Mucosa of stomach (tissue), 1 donor: ENCODE data around the gene VTI1B.
A peak's percentile ranks its signal among the peaks of the same experiment; 100 is the strongest.
"Not testable (repeated sequence)": the region's sequence is repeated elsewhere in the genome, so short reads cannot be mapped to it uniquely, and the experiment has no call there.

ENCODE experiments used
- H3K27me3 ChIP-seq: one replicate; pipeline ENCODE4 v1.7.0; 2013; ENCODE audit warnings: mild to moderate bottlenecking, low read length; ENCODE audit not compliant: control insufficient read depth, insufficient read depth
- H3K36me3 ChIP-seq: one replicate; pipeline ENCODE4 v1.7.0; 2013; ENCODE audit warnings: low read length; ENCODE audit not compliant: control insufficient read depth, insufficient read depth
- H3K4me1 ChIP-seq: one replicate; pipeline ENCODE4 v1.7.0; 2013; ENCODE audit warnings: mild to moderate bottlenecking, low read length; ENCODE audit not compliant: control insufficient read depth, insufficient read depth
- H3K4me3 ChIP-seq: one replicate; pipeline ENCODE4 v1.7.0; 2013; ENCODE audit warnings: low read length
- H3K9ac ChIP-seq: one replicate; pipeline ENCODE4 v1.7.0; 2013; ENCODE audit warnings: mild to moderate bottlenecking, low read length, moderate library complexity
- H3K9me3 ChIP-seq: one replicate; pipeline ENCODE4 v1.7.0; 2013; ENCODE audit warnings: mild to moderate bottlenecking, low read length, moderate library complexity; ENCODE audit not compliant: control insufficient read depth
- donor health status: Pancreatic carcinoma.

VTI1B gene

GRCh38 chr14:67703997-67704396 lies 29.6 kb upstream of the VTI1B start:
- H3K9me3 ChIP-seq = no peaks in the 10 kb centered on the region
- H3K27me3 ChIP-seq = no peaks in the 10 kb centered on the region
- no peak overlapping the region for H3K9ac ChIP-seq
- no peaks in the 10 kb centered on the region for H3K36me3 ChIP-seq
- no peak overlapping the region for H3K4me3 ChIP-seq
- peaks cover 11% of the 10 kb centered on the region for H3K4me1 ChIP-seq

GRCh38 chr14:67701492-67701891 lies 27.1 kb upstream of the VTI1B start, which contains the start of gene RDH12:
Gene RDH12, plus strand, starts transcription at chr14:67701886. Its CDS starts 20,757 bp downstream, at chr14:67722643.
- H3K9me3 ChIP-seq, H3K36me3 ChIP-seq, H3K27me3 ChIP-seq, H3K4me3 ChIP-seq, H3K9ac ChIP-seq: not testable (repeated sequence)
- peaks cover 11% of the 10 kb centered on the region for H3K4me1 ChIP-seq

DNA sequence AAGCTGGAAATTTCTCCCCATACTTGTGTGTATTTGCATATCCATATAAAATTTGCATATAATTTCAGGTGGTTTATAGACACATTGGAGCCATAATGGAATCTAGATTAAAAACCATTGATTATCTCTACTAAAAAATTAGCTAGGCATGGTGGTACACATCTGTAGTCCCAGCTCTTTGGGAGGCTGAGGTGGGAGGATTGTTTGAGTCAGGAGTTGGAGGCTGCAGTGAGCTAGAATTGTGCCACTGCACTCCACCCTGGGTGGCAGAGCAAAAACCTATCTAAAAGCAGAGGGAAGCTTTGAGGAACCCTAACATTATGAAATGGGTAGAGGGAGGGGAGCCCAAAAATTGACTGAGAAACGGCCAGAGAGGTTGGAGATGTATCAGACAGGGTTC lies 23.7 kb upstream of the VTI1B start:
- Histone ChIP-seq H3K4me1 (peaks cover 5% of the 10 kb centered on the region), H3K9ac (no peak overlapping the region), H3K9me3 (no peaks in the 10 kb centered on the region), H3K27me3 (no peaks in the 10 kb centered on the region), H3K36me3 (no peaks in the 10 kb centered on the region), H3K4me3 (no peak overlapping the region)

GRCh38 chr14:67697006-67697405 lies 22.6 kb upstream of the VTI1B start:
- no peaks in the 10 kb centered on the region for H3K27me3 ChIP-seq
- no peak overlapping the region for H3K9ac ChIP-seq
- H3K4me3 ChIP-seq = no peak overlapping the region

GRCh38 chr14:67695394-67695949 lies 21.0 kb upstream of the VTI1B start, which contains the start of gene RDH11:
Gene RDH11, minus strand, starts transcription at chr14:67695764. Its CDS starts 61 bp downstream, at chr14:67695703.
- no peaks in the 10 kb centered on the region for H3K27me3 ChIP-seq
- peak within 1 kb of the TSS; percentile 83 for H3K4me3 ChIP-seq
- no peaks in the 10 kb centered on the region for H3K9me3 ChIP-seq
- no peaks in the 10 kb centered on the region for H3K36me3 ChIP-seq
- peak within 1 kb of the TSS; percentile 90 for H3K9ac ChIP-seq
- peaks cover 5% of the 10 kb centered on the region for H3K4me1 ChIP-seq

More at GRCh38 chr14:67697006-67697405, 22.6 kb upstream of the VTI1B start:
- H3K4me1 ChIP-seq = peaks cover 5% of the 10 kb centered on the region
- no peaks in the 10 kb centered on the region for H3K36me3 ChIP-seq
- H3K9me3 ChIP-seq = no peaks in the 10 kb centered on the region

DNA sequence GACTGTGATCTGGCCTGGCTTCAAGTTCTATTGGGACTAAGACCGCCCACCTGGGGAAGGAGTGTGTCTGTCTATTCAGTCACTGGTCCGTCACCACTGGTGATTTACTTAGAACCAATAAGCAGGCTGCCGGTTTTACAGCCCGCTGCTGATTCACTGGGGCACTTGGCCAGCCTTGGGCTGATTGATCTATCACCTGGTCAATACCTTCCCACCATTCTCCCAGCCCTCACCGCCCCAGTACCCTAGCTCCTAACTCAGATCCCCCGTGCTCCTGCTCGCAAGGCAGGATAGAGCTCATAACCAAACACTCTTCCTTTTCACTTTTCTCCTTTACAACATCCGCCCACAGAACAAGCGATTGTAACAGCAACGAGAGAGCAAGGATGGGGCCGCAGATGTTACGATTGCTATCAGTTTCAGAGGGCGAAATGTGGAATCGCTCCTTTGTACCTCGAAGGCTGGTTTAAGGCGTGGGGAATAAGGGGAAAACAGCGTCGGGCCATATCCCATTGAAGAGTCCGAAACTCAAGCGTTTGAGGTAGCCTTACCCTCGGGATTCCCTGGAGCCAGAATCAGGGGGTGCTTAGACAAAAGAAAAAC lies 20.5 kb upstream of the VTI1B start:
- Histone ChIP-seq H3K9me3 (no peaks in the 10 kb centered on the region), H3K9ac (peak overlapping the region; percentile 90), H3K36me3 (no peaks in the 10 kb centered on the region), H3K27me3 (no peaks in the 10 kb centered on the region), H3K4me1 (peaks cover 5% of the 10 kb centered on the region), H3K4me3 (peak overlapping the region; percentile 83)

- Histone ChIP-seq H3K27me3 (no peaks in the 10 kb centered on the region), H3K9me3 (no peaks in the 10 kb centered on the region), H3K4me3 (no peak overlapping the region), H3K9ac (no peak overlapping the region), H3K4me1 (peaks cover 5% of the 10 kb centered on the region), H3K36me3 (peaks cover 11% of the 10 kb centered on the region)
Measured at GRCh38 chr14:67690011-67690410, 15.6 kb upstream of the VTI1B start.

DNA sequence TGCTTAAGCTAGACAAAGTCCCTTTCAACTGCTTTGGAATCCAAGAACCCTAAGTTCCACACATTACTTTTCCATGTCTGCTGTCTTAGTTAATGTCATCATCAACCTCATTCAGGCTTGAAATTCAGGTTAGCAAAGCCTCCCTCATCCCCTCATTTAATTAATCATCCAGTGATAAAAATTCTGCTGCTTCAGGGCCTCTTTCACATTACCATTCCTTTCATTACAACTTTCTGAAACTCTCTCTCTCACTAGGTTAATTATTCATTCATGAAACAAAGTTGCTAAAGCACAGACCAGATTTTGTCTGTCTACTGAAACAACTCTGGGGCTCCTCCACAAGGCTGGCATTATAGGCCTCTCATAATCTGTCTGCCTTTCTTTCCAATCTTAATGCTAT lies 9.4 kb upstream of the VTI1B start:
- no peak overlapping the region for H3K9ac ChIP-seq
- H3K4me3 ChIP-seq = no peak overlapping the region
- no peaks in the 10 kb centered on the region for H3K27me3 ChIP-seq

GRCh38 chr14:67680941-67681340 lies 6.5 kb upstream of the VTI1B start:
- peaks cover 5% of the 10 kb centered on the region for H3K4me1 ChIP-seq
- H3K36me3 ChIP-seq = peaks cover 18% of the 10 kb centered on the region
- no peak overlapping the region for H3K4me3 ChIP-seq
- no peaks in the 10 kb centered on the region for H3K27me3 ChIP-seq
- H3K9ac ChIP-seq = no peak overlapping the region
- H3K9me3 ChIP-seq = no peaks in the 10 kb centered on the region

More for the DNA sequence above, 9.4 kb upstream of the VTI1B start:
- H3K4me1 ChIP-seq = peaks cover 5% of the 10 kb centered on the region
- H3K36me3 ChIP-seq = peaks cover 11% of the 10 kb centered on the region
- H3K9me3 ChIP-seq = no peaks in the 10 kb centered on the region

GRCh38 chr14:67680121-67680602 lies 5.7 kb upstream of the VTI1B start:
- Histone ChIP-seq H3K4me3 (no peak overlapping the region), H3K9ac (no peak overlapping the region), H3K27me3 (no peaks in the 10 kb centered on the region), H3K9me3 (no peaks in the 10 kb centered on the region), H3K36me3 (peaks cover 15% of the 10 kb centered on the region), H3K4me1 (peaks cover 9% of the 10 kb centered on the region)

DNA sequence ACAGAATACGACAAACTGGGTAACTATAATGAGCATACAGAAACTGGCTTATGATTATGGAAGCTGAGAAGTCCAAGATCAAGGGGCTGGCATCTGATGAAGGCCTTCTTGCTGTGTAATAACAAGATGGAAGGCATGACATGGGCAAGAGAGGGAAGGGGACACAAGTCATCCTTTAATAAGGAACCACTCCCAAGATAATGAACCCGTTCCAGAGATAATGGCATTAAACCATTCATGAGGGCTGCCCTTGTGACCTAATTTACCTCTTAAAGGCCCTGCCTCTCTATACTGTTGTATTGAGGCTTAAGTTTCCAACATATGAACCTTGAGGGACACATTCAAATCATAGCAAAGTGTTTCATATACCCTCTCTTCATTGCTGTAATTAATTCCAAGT lies 4.6 kb upstream of the VTI1B start:
- H3K4me1 ChIP-seq = peaks cover 9% of the 10 kb centered on the region
- no peak overlapping the region for H3K9ac ChIP-seq
- no peaks in the 10 kb centered on the region for H3K27me3 ChIP-seq
- H3K36me3 ChIP-seq = peaks cover 10% of the 10 kb centered on the region
- H3K4me3 ChIP-seq = no peak overlapping the region
- no peaks in the 10 kb centered on the region for H3K9me3 ChIP-seq

DNA sequence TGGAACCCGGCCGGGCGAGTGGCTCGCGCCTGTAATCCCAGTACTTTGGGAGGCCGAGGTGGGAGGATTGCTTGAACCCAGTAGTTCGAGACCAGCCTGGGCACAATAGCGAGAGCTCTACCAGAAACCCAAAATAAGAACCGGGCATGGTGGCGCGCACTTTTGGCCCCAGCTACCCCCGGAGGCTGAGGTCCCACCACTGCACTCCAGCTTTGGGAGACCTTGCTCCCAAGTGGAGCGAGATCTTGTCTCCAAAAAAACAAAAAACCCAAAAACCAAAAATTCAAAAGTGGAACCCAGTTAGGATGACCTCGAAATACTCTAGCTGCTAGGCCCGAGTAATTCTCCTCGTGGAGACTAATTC lies 769 bp upstream of the VTI1B start:
- Histone ChIP-seq H3K27me3 (no peaks in the 10 kb centered on the region), H3K9ac (peak overlapping the region; percentile 89), H3K4me1 (peaks cover 10% of the 10 kb centered on the region), H3K36me3 (peaks cover 10% of the 10 kb centered on the region), H3K4me3 (peak overlapping the region; percentile 88), H3K9me3 (no peaks in the 10 kb centered on the region)
